Activated CD8-positive, alpha-beta T cell treated with anti-CD3 and anti-CD28 coated beads, Interleukin-2, amount 10 ng/mL, durations not matched to agents 7 days and 5 days (primary cell): ENCODE data around the gene TCEAL3. TPM values are rescaled to one million over a fixed set of nuclear protein-coding genes. Genes with fewer than 3 reads are reported as not detected.
"Not testable (repeated sequence)": the region's sequence is repeated elsewhere in the genome, so short reads cannot be mapped to it uniquely, and the experiment has no call there.

Experiments
- ATAC-seq: fragments of 150-1000 bp; cut with Tn5 transposase; one replicate; pipeline ENCODE4 v1.10.0; 2021; ENCODE audit warnings: moderate library complexity
- CTCF ChIA-PET: fragments of 350-600 bp; sonication (Branson Sonifier 250); formaldehyde crosslinking; loops from one replicate; lab custom pipeline; 2021; ENCODE audit warnings: antibody characterized with exemption; lab: Charles Lee
- POLR2A ChIA-PET: fragments of 350-600 bp; sonication (Branson Sonifier 250); formaldehyde crosslinking; loops from one replicate; lab custom pipeline; 2021; ENCODE audit warnings: antibody characterized with exemption; lab: Charles Lee
- DNase-seq: peaks from one replicate; pipeline ENCODE4 v3.0.0-alpha.2; 2020
- H3K27ac Mint-ChIP-seq: one replicate; pipeline ENCODE4 v1.8.0; 2021; ENCODE audit warnings: mild to moderate bottlenecking, mixed read lengths
- H3K27me3 Mint-ChIP-seq: one replicate; pipeline ENCODE4 v1.8.0; 2021; ENCODE audit warnings: low read depth, mixed read lengths
- H3K36me3 Mint-ChIP-seq: one replicate; pipeline ENCODE4 v1.8.0; 2021; ENCODE audit warnings: low read depth, mixed read lengths
- H3K4me1 Mint-ChIP-seq: one replicate; pipeline ENCODE4 v1.8.0; 2021; ENCODE audit warnings: low read depth, mixed read lengths
- H3K4me3 Mint-ChIP-seq: one replicate; pipeline ENCODE4 v1.8.0; 2021; ENCODE audit warnings: mild to moderate bottlenecking, mixed read lengths
- H3K9me3 Mint-ChIP-seq: one replicate; pipeline ENCODE4 v1.8.0; 2022; ENCODE audit warnings: mixed read lengths; ENCODE audit not compliant: insufficient read depth
- total RNA-seq, 2 experiments: library from RNA; stranded (reverse); gene quantifications; one replicate each; pipeline ENCODE4 v1.2.3, GENCODE V29; 2021

Gene TCEAL3
- total RNA-seq, 2 experiments from 2014 or later = 2.4 to 2.7 TPM

GRCh38 chrX:103586659-103587058 is 21.1 kb upstream of the TCEAL3 start:
- H3K9me3 Mint-ChIP-seq = no peaks in the 10 kb centered on the region
- ChIA-PET POLR2A (no interaction called here), CTCF (no interaction called here)
- H3K36me3 Mint-ChIP-seq = no peaks in the 10 kb centered on the region
- peaks cover 4% of the 10 kb centered on the region for H3K4me1 Mint-ChIP-seq
- DNase-seq (no peak), ATAC-seq (no peak)
- peaks cover 1% of the 10 kb centered on the region for H3K27me3 Mint-ChIP-seq
- H3K4me3 Mint-ChIP-seq = no peak overlapping the region
- H3K27ac Mint-ChIP-seq = no peak overlapping the region

GRCh38 chrX:103592295-103592694 is 15.5 kb upstream of the TCEAL3 start:
- not testable (repeated sequence) for H3K4me1 Mint-ChIP-seq, H3K4me3 Mint-ChIP-seq

GRCh38 chrX:103595202-103595601 is 12.6 kb upstream of the TCEAL3 start:
- POLR2A ChIA-PET, CTCF ChIA-PET, H3K36me3 Mint-ChIP-seq, H3K9me3 Mint-ChIP-seq, DNase-seq, H3K4me1 Mint-ChIP-seq, ATAC-seq, H3K27me3 Mint-ChIP-seq, H3K4me3 Mint-ChIP-seq, H3K27ac Mint-ChIP-seq: not testable (repeated sequence)

More at GRCh38 chrX:103592295-103592694, 15.5 kb upstream of the TCEAL3 start:
- H3K36me3 Mint-ChIP-seq, H3K27ac Mint-ChIP-seq, CTCF ChIA-PET, H3K27me3 Mint-ChIP-seq, H3K9me3 Mint-ChIP-seq, POLR2A ChIA-PET, ATAC-seq, DNase-seq: not testable (repeated sequence)

GRCh38 chrX:103608306-103608963 is 672 bp downstream of the TCEAL3 start:
- ATAC-seq = no peak
- POLR2A ChIA-PET = no interaction called here

GRCh38 chrX:103610282-103610681 is 2.5 kb downstream of the TCEAL3 start:
- POLR2A ChIA-PET = interaction anchor here (0.9 kb wide), 1 partner anchor 19 kb away, joined by 3 read pairs; no protein-coding TSS in a partner anchor
- DNase-seq = no peak

More at GRCh38 chrX:103608306-103608963, 672 bp downstream of the TCEAL3 start:
- CTCF ChIA-PET = no interaction called here
- H3K9me3 Mint-ChIP-seq = no peaks in the 10 kb centered on the region
- no peak overlapping the region for H3K27ac Mint-ChIP-seq
- H3K36me3 Mint-ChIP-seq = no peaks in the 10 kb centered on the region
- DNase-seq = no peak
- H3K4me3 Mint-ChIP-seq = peak overlapping the region; percentile 70
- H3K4me1 Mint-ChIP-seq = peaks cover 3% of the 10 kb centered on the region
- H3K27me3 Mint-ChIP-seq = peaks cover 9% of the 10 kb centered on the region

GRCh38 chrX:103613362-103613890 is 5.7 kb downstream of the TCEAL3 start:
- H3K4me3 Mint-ChIP-seq = no peak overlapping the region
- H3K36me3 Mint-ChIP-seq = no peaks in the 10 kb centered on the region
- ChIA-PET CTCF (no interaction called here), POLR2A (no interaction called here)
- H3K9me3 Mint-ChIP-seq = no peaks in the 10 kb centered on the region
- DNase-seq (no peak), ATAC-seq (no peak)
- no peaks in the 10 kb centered on the region for H3K27me3 Mint-ChIP-seq
- H3K27ac Mint-ChIP-seq = no peak overlapping the region
- no peaks in the 10 kb centered on the region for H3K4me1 Mint-ChIP-seq

More at GRCh38 chrX:103610282-103610681, 2.5 kb downstream of the TCEAL3 start:
- H3K9me3 Mint-ChIP-seq = no peaks in the 10 kb centered on the region
- no peak overlapping the region for H3K4me3 Mint-ChIP-seq
- H3K4me1 Mint-ChIP-seq = peaks cover 3% of the 10 kb centered on the region
- no peak overlapping the region for H3K27ac Mint-ChIP-seq
- no peak for ATAC-seq
- no peaks in the 10 kb centered on the region for H3K36me3 Mint-ChIP-seq
- CTCF ChIA-PET = no interaction called here
- peaks cover 9% of the 10 kb centered on the region for H3K27me3 Mint-ChIP-seq

- ChIA-PET CTCF (no interaction called here), POLR2A (no interaction called here)
- H3K27me3 Mint-ChIP-seq = no peaks in the 10 kb centered on the region
- H3K27ac Mint-ChIP-seq = no peak overlapping the region
- no peak overlapping the region for H3K4me3 Mint-ChIP-seq
- DNase-seq (no peak), ATAC-seq (no peak)
- no peaks in the 10 kb centered on the region for H3K36me3 Mint-ChIP-seq
- H3K9me3 Mint-ChIP-seq = no peaks in the 10 kb centered on the region
- H3K4me1 Mint-ChIP-seq = no peaks in the 10 kb centered on the region
Measured at GRCh38 chrX:103614999-103615398, 7.2 kb downstream of the TCEAL3 start.

GRCh38 chrX:103615781-103616371 is 8.1 kb downstream of the TCEAL3 start:
- CTCF ChIA-PET = interaction anchor here (0.6 kb wide), 1 partner anchor 276 kb away, joined by 3 read pairs; no protein-coding TSS in a partner anchor
- Mint-ChIP-seq H3K4me1 (no peaks in the 10 kb centered on the region), H3K36me3 (no peaks in the 10 kb centered on the region), H3K27ac (no peak overlapping the region), H3K9me3 (no peaks in the 10 kb centered on the region), H3K4me3 (no peak overlapping the region), H3K27me3 (no peaks in the 10 kb centered on the region)
- no peak for DNase-seq
- no peak for ATAC-seq
- POLR2A ChIA-PET = no interaction called here

GRCh38 chrX:103616676-103617186 is 9.0 kb downstream of the TCEAL3 start:
- Mint-ChIP-seq H3K4me1 (no peaks in the 10 kb centered on the region), H3K27me3 (no peaks in the 10 kb centered on the region), H3K9me3 (no peaks in the 10 kb centered on the region), H3K27ac (no peak overlapping the region), H3K36me3 (no peaks in the 10 kb centered on the region), H3K4me3 (no peak overlapping the region)
- ATAC-seq = no peak
- POLR2A ChIA-PET = no interaction called here
- DNase-seq = no peak
- CTCF ChIA-PET = interaction anchor here (0.7 kb wide), 1 partner anchor 69 kb away, joined by 3 read pairs; no protein-coding TSS in a partner anchor

- ChIA-PET POLR2A (no interaction called here), CTCF (no interaction called here)
- Mint-ChIP-seq H3K27ac (no peak overlapping the region), H3K9me3 (no peaks in the 10 kb centered on the region), H3K36me3 (no peaks in the 10 kb centered on the region), H3K4me1 (peaks cover 7% of the 10 kb centered on the region), H3K27me3 (no peaks in the 10 kb centered on the region), H3K4me3 (no peak overlapping the region)
- DNase-seq = no peak
- ATAC-seq = no peak
Measured at GRCh38 chrX:103624111-103624510, 16.3 kb downstream of the TCEAL3 start.

- no peak overlapping the region for H3K27ac Mint-ChIP-seq
- H3K4me1 Mint-ChIP-seq = peaks cover 14% of the 10 kb centered on the region
- CTCF ChIA-PET = no interaction called here
- no peaks in the 10 kb centered on the region for H3K9me3 Mint-ChIP-seq
- H3K4me3 Mint-ChIP-seq = no peak overlapping the region
- DNase-seq (no peak), ATAC-seq (no peak)
- POLR2A ChIA-PET = no interaction called here
- H3K36me3 Mint-ChIP-seq = no peaks in the 10 kb centered on the region
- no peaks in the 10 kb centered on the region for H3K27me3 Mint-ChIP-seq
Measured at GRCh38 chrX:103626855-103627254, 19.1 kb downstream of the TCEAL3 start.
